Endothelial cell of umbilical vein (primary cell): Measurements from ENCODE around the gene SMIM41.

Experiments used
- EZH2 ChIP-seq: IDR thresholded peaks from 2 replicates; pipeline ENCODE4 v1.6.1; 2012; ENCODE audit warnings: borderline replicate concordance, low read depth, mild to moderate bottlenecking, moderate library complexity, low read length, inconsistent platforms; ENCODE audit not compliant: severe bottlenecking
- FOS ChIP-seq: IDR thresholded peaks from 2 replicates; pipeline ENCODE4 v1.6.1; 2011; ENCODE audit warnings: mild to moderate bottlenecking, low read length, moderate library complexity, borderline replicate concordance; ENCODE audit not compliant: insufficient read depth
- JUN ChIP-seq: IDR thresholded peaks from 2 replicates; pipeline ENCODE4 v1.6.1; 2011; ENCODE audit warnings: borderline replicate concordance, low read depth; ENCODE audit not compliant: insufficient read length, insufficient read depth
- MYC ChIP-seq: IDR thresholded peaks from one replicate; pipeline ENCODE4 v1.6.1; 2011; ENCODE audit warnings: mild to moderate bottlenecking, low read depth, low read length
- POLR2A ChIP-seq: IDR thresholded peaks from 2 replicates; pipeline ENCODE4 v1.6.1; 2012; ENCODE audit warnings: low read depth, mild to moderate bottlenecking, control low read depth, low read length
- TF ChIP-seq, protein P1 (sequence below), 2 donors: IDR thresholded peaks; 1 replicate in 1 of 2; 2 replicates in 1 of 2; pipeline ENCODE4 v1.5.1; 2011; ENCODE audit warnings: low read length in 2 of 2, mild to moderate bottlenecking in 2 of 2, moderate library complexity in 2 of 2, control low read depth in 1 of 2, inconsistent platforms in 1 of 2, low read depth in 1 of 2; ENCODE audit not compliant: insufficient read depth in 1 of 2; ENCODE audit errors: extremely low read depth in 1 of 2

GRCh38 chr12:52044292-52044983 lies 35.1 kb upstream of the SMIM41 start:
- TF ChIP-seq, protein P1, sequence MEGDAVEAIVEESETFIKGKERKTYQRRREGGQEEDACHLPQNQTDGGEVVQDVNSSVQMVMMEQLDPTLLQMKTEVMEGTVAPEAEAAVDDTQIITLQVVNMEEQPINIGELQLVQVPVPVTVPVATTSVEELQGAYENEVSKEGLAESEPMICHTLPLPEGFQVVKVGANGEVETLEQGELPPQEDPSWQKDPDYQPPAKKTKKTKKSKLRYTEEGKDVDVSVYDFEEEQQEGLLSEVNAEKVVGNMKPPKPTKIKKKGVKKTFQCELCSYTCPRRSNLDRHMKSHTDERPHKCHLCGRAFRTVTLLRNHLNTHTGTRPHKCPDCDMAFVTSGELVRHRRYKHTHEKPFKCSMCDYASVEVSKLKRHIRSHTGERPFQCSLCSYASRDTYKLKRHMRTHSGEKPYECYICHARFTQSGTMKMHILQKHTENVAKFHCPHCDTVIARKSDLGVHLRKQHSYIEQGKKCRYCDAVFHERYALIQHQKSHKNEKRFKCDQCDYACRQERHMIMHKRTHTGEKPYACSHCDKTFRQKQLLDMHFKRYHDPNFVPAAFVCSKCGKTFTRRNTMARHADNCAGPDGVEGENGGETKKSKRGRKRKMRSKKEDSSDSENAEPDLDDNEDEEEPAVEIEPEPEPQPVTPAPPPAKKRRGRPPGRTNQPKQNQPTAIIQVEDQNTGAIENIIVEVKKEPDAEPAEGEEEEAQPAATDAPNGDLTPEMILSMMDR (IDR thresholded peaks at IDR 0.05; ENCODE audit: extremely low read depth in 1 of 2, insufficient read depth in 1 of 2, low read depth in 1 of 2, low read length in 2 of 2): no peak
- TF ChIP-seq EZH2 (no peak), POLR2A (no peak), JUN (peak; percentile 26), FOS (no peak), MYC (no peak)
